PFSK-1 (cell line): ENCODE results near the gene PDE4B.

Experiments
- FOXP2 ChIP-seq: optimal IDR thresholded peaks from 2 replicates; pipeline ENCODE3; 2011; ENCODE audit warnings: borderline replicate concordance, control low read depth, inconsistent platforms; ENCODE audit not compliant: insufficient read depth; ENCODE audit errors: extremely low read length, extremely low read depth
- POLR2AphosphoS5 ChIP-seq: IDR thresholded peaks from 2 replicates; pipeline ENCODE4 v1.6.1; 2012; ENCODE audit warnings: low read depth, mild to moderate bottlenecking, control low read depth, low read length, moderate library complexity
- REST ChIP-seq, 2 experiments: IDR thresholded peaks; 2 replicates each; pipeline versions ENCODE4 v1.6.1 to v1.8.0; 2011 to 2012; ENCODE audit warnings: low read depth in 2 of 2, low read length in 2 of 2, control low read depth in 1 of 2, inconsistent platforms in 1 of 2, mild to moderate bottlenecking in 1 of 2, moderate library complexity in 1 of 2; ENCODE audit not compliant: insufficient read depth in 1 of 2
- SIN3A ChIP-seq: IDR thresholded peaks from 2 replicates; pipeline ENCODE4 v1.6.1; 2012; ENCODE audit warnings: mild to moderate bottlenecking, low read length, moderate library complexity, borderline replicate concordance; ENCODE audit not compliant: insufficient read depth
- TAF1 ChIP-seq: IDR thresholded peaks from 2 replicates; pipeline ENCODE4 v1.6.1; 2012; ENCODE audit warnings: low read length, control low read depth, borderline replicate concordance; ENCODE audit not compliant: insufficient read depth

PDE4B gene

GRCh38 chr1:66364578-66365391 lies 572.1 kb downstream of the PDE4B start:
- TF ChIP-seq REST (IDR thresholded peaks at IDR 0.05; ENCODE audit: insufficient read depth in 1 of 2, low read depth in 2 of 2, low read length in 2 of 2) (no peak), FOXP2 (no peak), POLR2AphosphoS5 (no peak), SIN3A (no peak), TAF1 (no peak)

GRCh38 chr1:66365635-66366034 lies 572.9 kb downstream of the PDE4B start:
- no peak for TF ChIP-seq FOXP2
- no peak for TF ChIP-seq TAF1
- TF ChIP-seq POLR2AphosphoS5 = no peak
- no peak for TF ChIP-seq REST (IDR thresholded peaks at IDR 0.05; ENCODE audit: insufficient read depth in 1 of 2, low read depth in 2 of 2, low read length in 2 of 2)
- no peak for TF ChIP-seq SIN3A

- TF ChIP-seq TAF1 = no peak
- TF ChIP-seq REST (IDR thresholded peaks at IDR 0.05; ENCODE audit: insufficient read depth in 1 of 2, low read depth in 2 of 2, low read length in 2 of 2) = no peak
- TF ChIP-seq POLR2AphosphoS5 = no peak
- no peak for TF ChIP-seq SIN3A
- TF ChIP-seq FOXP2 = no peak
Measured at GRCh38 chr1:66366634-66367033, 573.9 kb downstream of the PDE4B start.

- TF ChIP-seq FOXP2 = no peak
- TF ChIP-seq TAF1 = no peak
- TF ChIP-seq REST (IDR thresholded peaks at IDR 0.05; ENCODE audit: insufficient read depth in 1 of 2, low read depth in 2 of 2, low read length in 2 of 2) = no peak
Measured at GRCh38 chr1:66367369-66367768, 574.7 kb downstream of the PDE4B start.

- TF ChIP-seq POLR2AphosphoS5 (no peak), FOXP2 (no peak), SIN3A (no peak), TAF1 (no peak), REST (IDR thresholded peaks at IDR 0.05; ENCODE audit: insufficient read depth in 1 of 2, low read depth in 2 of 2, low read length in 2 of 2) (no peak)
Measured at GRCh38 chr1:66368261-66368660, 575.6 kb downstream of the PDE4B start.
